ENCODE measurements around the gene ZNF385D. TPM values are rescaled to one million over a fixed set of nuclear protein-coding genes. Genes with fewer than 3 reads are reported as not detected.

Gene ZNF385D
- total RNA-seq, 1 experiment from 2014 or later, result not detected

- no peaks in the 10 kb centered on the region for H3K4me1 ChIP-seq (ENCODE audit: insufficient read depth, low read length, poor library complexity, severe bottlenecking)
- H3K9me3 ChIP-seq (ENCODE audit: low read depth, low read length, poor library complexity, severe bottlenecking), result peaks cover 15% of the 10 kb centered on the region
- no peak overlapping the region for H3K4me3 ChIP-seq (ENCODE audit: low read depth, low read length, poor library complexity, severe bottlenecking)
- intact Hi-C loops (cut with micrococcal nuclease; ENCODE audit: unreplicated experiment), result no loop called here
- ChIA-PET POLR2A (ENCODE audit: low non-redundant PET) (no interaction called here), CTCF (no interaction called here)
- H3K27ac ChIP-seq (ENCODE audit: low read depth, low read length, poor library complexity, severe bottlenecking), result no peak overlapping the region
- no peaks in the 10 kb centered on the region for H3K36me3 ChIP-seq (ENCODE audit: insufficient read depth, low read length, poor library complexity, severe bottlenecking)
- no peak for DNase-seq (ENCODE audit: low spot score)
- BruUV-seq (replicated peaks), result no TSS peak
- TF ChIP-seq CTCF (conservative IDR thresholded peaks at IDR 0.05; ENCODE audit: low read depth, low read length), result no peak
- no peak for TF ChIP-seq EZH2 (IDR thresholded peaks at IDR 0.05; ENCODE audit: borderline replicate concordance, low read depth, low read length, poor library complexity, severe bottlenecking)
- no peaks in the 10 kb centered on the region for H3K27me3 ChIP-seq (replicated peaks; ENCODE audit: insufficient read depth, low read depth, low read length, poor library complexity)
These were observed 15.0 kb upstream of the ZNF385D start for GRCh38 chr3:21766002-21766401.

- no peaks in the 10 kb centered on the region for H3K4me1 ChIP-seq (ENCODE audit: insufficient read depth, low read length, poor library complexity, severe bottlenecking)
- no peaks in the 10 kb centered on the region for H3K27me3 ChIP-seq (replicated peaks; ENCODE audit: insufficient read depth, low read depth, low read length, poor library complexity)
- intact Hi-C loops (cut with micrococcal nuclease; ENCODE audit: unreplicated experiment), result no loop called here
- no TSS peak for BruUV-seq (replicated peaks)
- POLR2A ChIA-PET (ENCODE audit: low non-redundant PET), result no interaction called here
- peaks cover 6% of the 10 kb centered on the region for H3K9me3 ChIP-seq (ENCODE audit: low read depth, low read length, poor library complexity, severe bottlenecking)
- H3K27ac ChIP-seq (ENCODE audit: low read depth, low read length, poor library complexity, severe bottlenecking), result no peak overlapping the region
- DNase-seq (ENCODE audit: low spot score), result no peak
- no peaks in the 10 kb centered on the region for H3K36me3 ChIP-seq (ENCODE audit: insufficient read depth, low read length, poor library complexity, severe bottlenecking)
- TF ChIP-seq EZH2 (IDR thresholded peaks at IDR 0.05; ENCODE audit: borderline replicate concordance, low read depth, low read length, poor library complexity, severe bottlenecking) (no peak), CTCF (conservative IDR thresholded peaks at IDR 0.05; ENCODE audit: low read depth, low read length) (no peak)
- no peak overlapping the region for H3K4me3 ChIP-seq (ENCODE audit: low read depth, low read length, poor library complexity, severe bottlenecking)
- CTCF ChIA-PET, result no interaction called here
These were observed 4.9 kb upstream of the ZNF385D start for GRCh38 chr3:21755896-21756295.

- no TSS peak for BruUV-seq (replicated peaks)
- Histone ChIP-seq H3K36me3 (ENCODE audit: insufficient read depth, low read length, poor library complexity, severe bottlenecking) (no peaks in the 10 kb centered on the region), H3K4me1 (ENCODE audit: insufficient read depth, low read length, poor library complexity, severe bottlenecking) (no peaks in the 10 kb centered on the region), H3K27me3 (replicated peaks; ENCODE audit: insufficient read depth, low read depth, low read length, poor library complexity) (no peaks in the 10 kb centered on the region), H3K9me3 (ENCODE audit: low read depth, low read length, poor library complexity, severe bottlenecking) (peaks cover 6% of the 10 kb centered on the region), H3K27ac (ENCODE audit: low read depth, low read length, poor library complexity, severe bottlenecking) (no peak overlapping the region), H3K4me3 (ENCODE audit: low read depth, low read length, poor library complexity, severe bottlenecking) (no peak overlapping the region)
- intact Hi-C loops (cut with micrococcal nuclease; ENCODE audit: unreplicated experiment), result no loop called here
- POLR2A ChIA-PET (ENCODE audit: low non-redundant PET), result no interaction called here
- TF ChIP-seq CTCF (conservative IDR thresholded peaks at IDR 0.05; ENCODE audit: low read depth, low read length) (no peak), EZH2 (IDR thresholded peaks at IDR 0.05; ENCODE audit: borderline replicate concordance, low read depth, low read length, poor library complexity, severe bottlenecking) (no peak)
- no peak for DNase-seq (ENCODE audit: low spot score)
- CTCF ChIA-PET, result no interaction called here
These were observed 3.8 kb upstream of the ZNF385D start for GRCh38 chr3:21754839-21755238.
